ENCODE results near the gene GDAP1L1.

DNA sequence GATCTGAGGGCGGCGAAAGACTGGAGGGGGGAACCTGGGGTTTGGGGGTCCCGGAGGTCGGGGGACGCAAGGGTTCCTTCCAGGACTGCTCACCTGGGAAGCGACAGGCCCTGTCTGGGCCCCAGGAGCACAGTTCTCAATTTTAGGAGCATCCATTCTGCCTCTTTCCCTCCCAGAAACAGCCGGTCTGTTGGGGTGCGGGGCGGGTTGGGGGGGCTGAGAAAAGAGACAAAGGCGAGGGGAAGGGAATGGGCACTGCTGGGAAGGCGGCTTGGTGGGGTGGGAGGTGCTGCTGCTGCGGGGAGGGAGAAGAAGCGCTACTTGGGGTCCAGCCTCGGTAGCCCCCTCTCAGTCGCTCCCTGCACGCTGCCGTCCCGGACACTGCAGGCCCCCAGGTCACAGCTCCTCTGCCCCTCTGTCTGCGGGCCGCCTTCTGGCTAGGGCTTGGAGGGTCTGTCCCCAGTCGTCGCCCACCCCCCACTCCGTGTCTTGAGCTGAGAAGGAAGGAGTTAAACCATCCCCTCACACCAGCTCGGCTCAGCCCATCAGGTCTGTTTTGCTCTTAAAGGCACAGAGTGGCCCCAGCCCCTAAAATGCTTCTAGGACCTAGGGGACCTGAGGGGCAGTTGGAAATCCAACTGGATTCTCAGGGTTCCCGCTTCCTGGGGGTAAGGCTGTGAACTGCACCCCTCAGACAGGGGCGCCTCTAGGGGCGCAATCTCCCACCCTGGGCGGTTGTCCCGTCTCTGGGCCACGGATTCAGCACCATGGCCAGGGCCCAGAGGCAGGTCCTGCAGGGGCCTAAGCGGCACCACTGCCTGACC, 690 bp downstream of the GDAP1L1 start:
- no peak for TF ChIP-seq POLR2A (IDR thresholded peaks at IDR 0.05)
- TF ChIP-seq, protein P1, sequence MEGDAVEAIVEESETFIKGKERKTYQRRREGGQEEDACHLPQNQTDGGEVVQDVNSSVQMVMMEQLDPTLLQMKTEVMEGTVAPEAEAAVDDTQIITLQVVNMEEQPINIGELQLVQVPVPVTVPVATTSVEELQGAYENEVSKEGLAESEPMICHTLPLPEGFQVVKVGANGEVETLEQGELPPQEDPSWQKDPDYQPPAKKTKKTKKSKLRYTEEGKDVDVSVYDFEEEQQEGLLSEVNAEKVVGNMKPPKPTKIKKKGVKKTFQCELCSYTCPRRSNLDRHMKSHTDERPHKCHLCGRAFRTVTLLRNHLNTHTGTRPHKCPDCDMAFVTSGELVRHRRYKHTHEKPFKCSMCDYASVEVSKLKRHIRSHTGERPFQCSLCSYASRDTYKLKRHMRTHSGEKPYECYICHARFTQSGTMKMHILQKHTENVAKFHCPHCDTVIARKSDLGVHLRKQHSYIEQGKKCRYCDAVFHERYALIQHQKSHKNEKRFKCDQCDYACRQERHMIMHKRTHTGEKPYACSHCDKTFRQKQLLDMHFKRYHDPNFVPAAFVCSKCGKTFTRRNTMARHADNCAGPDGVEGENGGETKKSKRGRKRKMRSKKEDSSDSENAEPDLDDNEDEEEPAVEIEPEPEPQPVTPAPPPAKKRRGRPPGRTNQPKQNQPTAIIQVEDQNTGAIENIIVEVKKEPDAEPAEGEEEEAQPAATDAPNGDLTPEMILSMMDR (IDR thresholded peaks at IDR 0.05): peak in 2 of 4 donors; percentile 4 to 9

All from right lobe of liver (tissue), 4 donors.